ENCODE measurements around the gene ABLIM2.

Gene ABLIM2

GRCh38 chr4:7960017-7960789 lies 198.4 kb downstream of the ABLIM2 start:
- no peak for DNase-seq (ENCODE audit: low read depth in 1 of 2, low spot score in 1 of 2)
- no peak overlapping the region for H3K27ac ChIP-seq (replicated peaks)

GRCh38 chr4:7959078-7959477 lies 199.5 kb downstream of the ABLIM2 start:
- no peak for TF ChIP-seq GABPA (IDR thresholded peaks at IDR 0.05; ENCODE audit: low read depth)
- TF ChIP-seq, protein P1, sequence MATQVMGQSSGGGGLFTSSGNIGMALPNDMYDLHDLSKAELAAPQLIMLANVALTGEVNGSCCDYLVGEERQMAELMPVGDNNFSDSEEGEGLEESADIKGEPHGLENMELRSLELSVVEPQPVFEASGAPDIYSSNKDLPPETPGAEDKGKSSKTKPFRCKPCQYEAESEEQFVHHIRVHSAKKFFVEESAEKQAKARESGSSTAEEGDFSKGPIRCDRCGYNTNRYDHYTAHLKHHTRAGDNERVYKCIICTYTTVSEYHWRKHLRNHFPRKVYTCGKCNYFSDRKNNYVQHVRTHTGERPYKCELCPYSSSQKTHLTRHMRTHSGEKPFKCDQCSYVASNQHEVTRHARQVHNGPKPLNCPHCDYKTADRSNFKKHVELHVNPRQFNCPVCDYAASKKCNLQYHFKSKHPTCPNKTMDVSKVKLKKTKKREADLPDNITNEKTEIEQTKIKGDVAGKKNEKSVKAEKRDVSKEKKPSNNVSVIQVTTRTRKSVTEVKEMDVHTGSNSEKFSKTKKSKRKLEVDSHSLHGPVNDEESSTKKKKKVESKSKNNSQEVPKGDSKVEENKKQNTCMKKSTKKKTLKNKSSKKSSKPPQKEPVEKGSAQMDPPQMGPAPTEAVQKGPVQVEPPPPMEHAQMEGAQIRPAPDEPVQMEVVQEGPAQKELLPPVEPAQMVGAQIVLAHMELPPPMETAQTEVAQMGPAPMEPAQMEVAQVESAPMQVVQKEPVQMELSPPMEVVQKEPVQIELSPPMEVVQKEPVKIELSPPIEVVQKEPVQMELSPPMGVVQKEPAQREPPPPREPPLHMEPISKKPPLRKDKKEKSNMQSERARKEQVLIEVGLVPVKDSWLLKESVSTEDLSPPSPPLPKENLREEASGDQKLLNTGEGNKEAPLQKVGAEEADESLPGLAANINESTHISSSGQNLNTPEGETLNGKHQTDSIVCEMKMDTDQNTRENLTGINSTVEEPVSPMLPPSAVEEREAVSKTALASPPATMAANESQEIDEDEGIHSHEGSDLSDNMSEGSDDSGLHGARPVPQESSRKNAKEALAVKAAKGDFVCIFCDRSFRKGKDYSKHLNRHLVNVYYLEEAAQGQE (IDR thresholded peaks at IDR 0.05; ENCODE audit: insufficient replicate concordance, low read depth): no peak
- TF ChIP-seq, protein P2, sequence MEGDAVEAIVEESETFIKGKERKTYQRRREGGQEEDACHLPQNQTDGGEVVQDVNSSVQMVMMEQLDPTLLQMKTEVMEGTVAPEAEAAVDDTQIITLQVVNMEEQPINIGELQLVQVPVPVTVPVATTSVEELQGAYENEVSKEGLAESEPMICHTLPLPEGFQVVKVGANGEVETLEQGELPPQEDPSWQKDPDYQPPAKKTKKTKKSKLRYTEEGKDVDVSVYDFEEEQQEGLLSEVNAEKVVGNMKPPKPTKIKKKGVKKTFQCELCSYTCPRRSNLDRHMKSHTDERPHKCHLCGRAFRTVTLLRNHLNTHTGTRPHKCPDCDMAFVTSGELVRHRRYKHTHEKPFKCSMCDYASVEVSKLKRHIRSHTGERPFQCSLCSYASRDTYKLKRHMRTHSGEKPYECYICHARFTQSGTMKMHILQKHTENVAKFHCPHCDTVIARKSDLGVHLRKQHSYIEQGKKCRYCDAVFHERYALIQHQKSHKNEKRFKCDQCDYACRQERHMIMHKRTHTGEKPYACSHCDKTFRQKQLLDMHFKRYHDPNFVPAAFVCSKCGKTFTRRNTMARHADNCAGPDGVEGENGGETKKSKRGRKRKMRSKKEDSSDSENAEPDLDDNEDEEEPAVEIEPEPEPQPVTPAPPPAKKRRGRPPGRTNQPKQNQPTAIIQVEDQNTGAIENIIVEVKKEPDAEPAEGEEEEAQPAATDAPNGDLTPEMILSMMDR (IDR thresholded peaks at IDR 0.05; ENCODE audit: insufficient read depth, low read length): no peak
- no peak for TF ChIP-seq SPI1 (IDR thresholded peaks at IDR 0.05; ENCODE audit: borderline replicate concordance, low read depth)
- TF ChIP-seq POLR2AphosphoS5 (IDR thresholded peaks at IDR 0.05; ENCODE audit: low read depth): no peak
- DNase-seq (ENCODE audit: low read depth in 1 of 2, low spot score in 1 of 2): no peak
- Histone ChIP-seq H3K27ac (replicated peaks) (no peak overlapping the region), H3K4me3 (replicated peaks; ENCODE audit: insufficient read depth, low read length) (no peak overlapping the region), H3K27me3 (ENCODE audit: insufficient read depth, poor library complexity, severe bottlenecking) (peaks cover 3% of the 10 kb centered on the region)

More at GRCh38 chr4:7960017-7960789, 198.4 kb downstream of the ABLIM2 start:
- Histone ChIP-seq H3K27me3 (ENCODE audit: insufficient read depth, poor library complexity, severe bottlenecking) (peaks cover 3% of the 10 kb centered on the region), H3K4me3 (replicated peaks; ENCODE audit: insufficient read depth, low read length) (no peak overlapping the region)
- TF ChIP-seq, protein P1 (IDR thresholded peaks at IDR 0.05; ENCODE audit: insufficient replicate concordance, low read depth): no peak
- TF ChIP-seq GABPA (IDR thresholded peaks at IDR 0.05; ENCODE audit: low read depth): no peak
- no peak for TF ChIP-seq POLR2AphosphoS5 (IDR thresholded peaks at IDR 0.05; ENCODE audit: low read depth)
- TF ChIP-seq SPI1 (IDR thresholded peaks at IDR 0.05; ENCODE audit: borderline replicate concordance, low read depth): no peak
- TF ChIP-seq, protein P2 (IDR thresholded peaks at IDR 0.05; ENCODE audit: insufficient read depth, low read length): no peak

GRCh38 chr4:7956934-7957656 lies 201.5 kb downstream of the ABLIM2 start:
- Histone ChIP-seq H3K4me3 (replicated peaks; ENCODE audit: insufficient read depth, low read length) (no peak overlapping the region), H3K27me3 (ENCODE audit: insufficient read depth, poor library complexity, severe bottlenecking) (peaks cover 3% of the 10 kb centered on the region), H3K27ac (replicated peaks) (no peak overlapping the region)
- no peak for DNase-seq (ENCODE audit: low read depth in 1 of 2, low spot score in 1 of 2)
- no peak for TF ChIP-seq POLR2AphosphoS5 (IDR thresholded peaks at IDR 0.05; ENCODE audit: low read depth)
- TF ChIP-seq, protein P1 (IDR thresholded peaks at IDR 0.05; ENCODE audit: insufficient replicate concordance, low read depth): no peak
- TF ChIP-seq, protein P2 (IDR thresholded peaks at IDR 0.05; ENCODE audit: insufficient read depth, low read length): no peak
- TF ChIP-seq GABPA (IDR thresholded peaks at IDR 0.05; ENCODE audit: low read depth): no peak
- no peak for TF ChIP-seq SPI1 (IDR thresholded peaks at IDR 0.05; ENCODE audit: borderline replicate concordance, low read depth)
